NK-92 treated with Interleukin-12 subunit alpha and Interleukin-12 subunit beta, amount 100 ng/mL, for 24 hours (cell line): ENCODE data around the gene PPP2R2B.
A peak's percentile ranks its signal among the peaks of the same experiment; 100 is the strongest.

ENCODE experiments used
- DNase-seq: peaks from one replicate; lab custom pipeline; 2025; lab: John Stamatoyannopoulos, UW

PPP2R2B gene

GRCh38 chr5:146779211-146779869 lies 99.2 kb downstream of the PPP2R2B start:
- no peak for DNase-seq

- DNase-seq, result no peak
These were observed 99.8 kb downstream of the PPP2R2B start for GRCh38 chr5:146778795-146779194.

GRCh38 chr5:146778261-146778660 lies 100.3 kb downstream of the PPP2R2B start:
- DNase-seq, result no peak

- no peak for DNase-seq
These were observed 105.6 kb downstream of the PPP2R2B start for GRCh38 chr5:146772881-146773466.

- no peak for DNase-seq
These were observed 107.6 kb downstream of the PPP2R2B start for GRCh38 chr5:146770980-146771379.

GRCh38 chr5:146770546-146770945 lies 108.0 kb downstream of the PPP2R2B start:
- DNase-seq, result no peak

- DNase-seq, result no peak
These were observed 111.0 kb downstream of the PPP2R2B start for GRCh38 chr5:146767534-146767933.

GRCh38 chr5:146766013-146766412 lies 112.5 kb downstream of the PPP2R2B start:
- no peak for DNase-seq

- DNase-seq, result no peak
These were observed 113.3 kb downstream of the PPP2R2B start for GRCh38 chr5:146765089-146765832.

- DNase-seq, result no peak
These were observed 115.7 kb downstream of the PPP2R2B start for GRCh38 chr5:146762830-146763229.

- no peak for DNase-seq
These were observed 116.7 kb downstream of the PPP2R2B start for GRCh38 chr5:146761811-146762210.

- no peak for DNase-seq
These were observed 119.6 kb downstream of the PPP2R2B start for GRCh38 chr5:146758938-146759337.

- DNase-seq, result no peak
These were observed 120.5 kb downstream of the PPP2R2B start for GRCh38 chr5:146758076-146758475.

GRCh38 chr5:146756546-146756945 lies 122.0 kb downstream of the PPP2R2B start:
- DNase-seq, result no peak

GRCh38 chr5:146755793-146756192 lies 122.8 kb downstream of the PPP2R2B start:
- no peak for DNase-seq

- no peak for DNase-seq
These were observed 123.9 kb downstream of the PPP2R2B start for GRCh38 chr5:146754621-146755020.

- no peak for DNase-seq
These were observed 124.9 kb downstream of the PPP2R2B start for GRCh38 chr5:146753641-146754040.

GRCh38 chr5:146751781-146752401 lies 126.7 kb downstream of the PPP2R2B start:
- DNase-seq, result peak; percentile 69

GRCh38 chr5:146751054-146751453 lies 127.5 kb downstream of the PPP2R2B start:
- no peak for DNase-seq

- DNase-seq, result no peak
These were observed 130.0 kb downstream of the PPP2R2B start for GRCh38 chr5:146748533-146748932.

GRCh38 chr5:146745931-146746577 lies 132.5 kb downstream of the PPP2R2B start:
- DNase-seq, result no peak

- no peak for DNase-seq
These were observed 134.3 kb downstream of the PPP2R2B start for GRCh38 chr5:146744068-146744745.
